HG03066 (cell line): ENCODE results near the gene COG5.

Source experiments
- ATAC-seq: cut with Tn5 transposase; IDR thresholded peaks from one replicate; pipeline ENCODE4 v1.9.1; 2021; ENCODE audit warnings: low read depth; ENCODE audit not compliant: unreplicated experiment

The COG5 gene

GRCh38 chr7:107203607-107204006 is 360.1 kb downstream of the COG5 start:
- no peak for ATAC-seq

DNA sequence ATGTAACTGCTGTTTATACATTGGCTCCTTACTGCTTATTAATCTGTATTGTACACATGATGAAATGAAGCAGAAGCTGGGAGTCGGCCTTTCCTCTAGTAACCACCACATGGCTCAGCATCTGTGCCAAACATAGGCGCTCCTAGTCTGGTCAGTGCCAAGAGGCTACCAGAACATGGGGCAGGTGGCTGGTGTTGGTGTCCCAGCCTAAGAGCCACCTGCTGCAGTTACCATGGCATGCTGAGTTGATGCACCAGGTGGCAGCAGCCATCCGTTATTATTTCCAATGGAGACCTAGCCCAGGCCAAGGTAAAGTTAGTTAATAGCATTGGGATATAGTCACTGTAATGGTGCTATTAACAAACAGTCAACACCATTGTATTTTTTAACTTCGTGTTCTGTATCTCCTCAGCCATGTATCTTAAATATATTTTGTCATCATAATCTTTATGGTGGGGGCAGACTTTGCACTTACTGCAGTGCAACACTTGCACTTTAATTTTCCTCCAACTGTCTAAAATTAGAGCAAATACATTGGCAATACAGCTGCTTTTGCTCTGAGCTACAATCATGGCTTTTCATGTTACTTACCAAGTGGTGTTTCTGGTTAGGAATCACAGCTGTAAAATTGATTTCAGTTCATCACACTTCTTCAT is 361.8 kb downstream of the COG5 start:
- ATAC-seq, result no peak

GRCh38 chr7:107196834-107197610 is 366.7 kb downstream of the COG5 start:
- no peak for ATAC-seq

DNA sequence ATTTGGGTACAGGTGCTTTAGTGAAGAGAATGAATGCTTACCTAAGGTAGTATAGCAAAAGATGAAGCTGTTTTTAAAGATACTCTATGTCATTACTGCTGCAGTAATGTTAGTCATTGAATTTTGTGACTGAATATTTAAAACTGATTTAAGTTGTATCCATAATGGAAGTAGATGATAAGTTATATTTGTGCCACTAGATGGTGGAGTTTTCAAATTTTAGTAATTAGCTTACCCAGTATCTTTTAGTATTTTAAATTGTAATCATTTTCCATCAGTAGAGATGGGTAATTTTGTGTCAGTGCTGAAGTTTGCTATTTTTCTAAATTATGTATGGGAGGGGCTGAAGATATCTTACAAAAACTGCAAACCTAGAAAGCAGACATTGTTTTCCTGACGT is 369.7 kb downstream of the COG5 start:
- no peak for ATAC-seq

GRCh38 chr7:107190090-107190489 is 373.6 kb downstream of the COG5 start:
- no peak for ATAC-seq

GRCh38 chr7:107187774-107188173 is 375.9 kb downstream of the COG5 start:
- ATAC-seq, result no peak

- ATAC-seq, result no peak
Observed at GRCh38 chr7:107186240-107186639, 377.5 kb downstream of the COG5 start.

- ATAC-seq, result no peak
Observed at GRCh38 chr7:107185716-107186115, 378.0 kb downstream of the COG5 start.

- no peak for ATAC-seq
Observed at GRCh38 chr7:107181172-107181571, 382.5 kb downstream of the COG5 start.

GRCh38 chr7:107180378-107180777 is 383.3 kb downstream of the COG5 start:
- no peak for ATAC-seq

GRCh38 chr7:107179326-107180164 is 384.2 kb downstream of the COG5 start:
- no peak for ATAC-seq

DNA sequence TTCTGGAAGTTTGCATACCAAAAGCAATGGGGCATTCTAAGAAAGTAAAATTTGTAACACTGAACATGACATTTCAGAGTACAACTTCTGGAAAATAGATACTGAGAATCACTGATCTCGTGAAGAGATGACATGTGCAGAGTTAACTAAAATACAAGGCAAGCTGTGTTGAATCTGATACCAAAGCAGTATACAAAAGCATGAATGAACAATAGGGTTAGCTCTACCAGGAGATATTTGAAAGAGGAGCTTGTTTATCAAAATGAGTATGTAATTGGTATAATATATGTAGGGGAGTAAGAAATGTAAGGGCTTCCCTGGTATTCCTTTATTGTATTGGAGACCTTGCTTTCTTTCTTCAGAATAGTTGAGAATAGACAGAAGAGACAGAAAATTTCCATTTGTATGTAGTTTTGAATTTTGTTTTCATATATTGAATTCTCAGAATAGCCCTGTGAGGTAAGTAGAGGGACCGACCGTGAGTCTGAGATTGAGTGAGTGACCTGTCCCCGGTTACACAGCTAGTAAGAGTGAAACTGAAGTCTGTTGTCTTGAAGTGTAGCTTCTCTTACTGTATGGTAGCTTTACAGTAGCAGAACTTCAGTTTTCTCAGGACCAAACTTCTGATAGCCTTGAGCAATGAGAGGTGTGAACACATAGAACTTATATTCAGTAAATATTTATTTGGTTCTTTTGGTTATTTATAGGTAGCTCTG is 389.9 kb downstream of the COG5 start:
- peak; percentile 47 for ATAC-seq

DNA sequence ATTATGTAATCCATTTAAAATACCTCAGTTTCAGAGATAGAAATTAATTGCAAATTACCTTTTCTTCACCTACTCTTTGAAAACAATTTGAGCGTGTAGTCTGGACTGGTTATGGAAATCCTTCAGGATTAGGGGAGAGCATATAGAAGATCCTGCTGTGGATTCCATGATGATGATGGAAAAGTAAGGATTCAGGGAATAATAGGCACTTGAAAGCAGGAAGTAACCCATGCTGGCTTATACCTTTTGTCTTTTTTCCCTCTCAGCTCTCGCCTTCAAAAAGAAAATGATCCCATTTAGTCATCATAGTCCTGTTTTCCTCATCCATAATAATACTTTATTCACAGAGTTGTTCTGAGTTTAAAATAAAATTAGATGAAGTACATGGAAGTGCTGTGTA is 390.5 kb downstream of the COG5 start:
- no peak for ATAC-seq

DNA sequence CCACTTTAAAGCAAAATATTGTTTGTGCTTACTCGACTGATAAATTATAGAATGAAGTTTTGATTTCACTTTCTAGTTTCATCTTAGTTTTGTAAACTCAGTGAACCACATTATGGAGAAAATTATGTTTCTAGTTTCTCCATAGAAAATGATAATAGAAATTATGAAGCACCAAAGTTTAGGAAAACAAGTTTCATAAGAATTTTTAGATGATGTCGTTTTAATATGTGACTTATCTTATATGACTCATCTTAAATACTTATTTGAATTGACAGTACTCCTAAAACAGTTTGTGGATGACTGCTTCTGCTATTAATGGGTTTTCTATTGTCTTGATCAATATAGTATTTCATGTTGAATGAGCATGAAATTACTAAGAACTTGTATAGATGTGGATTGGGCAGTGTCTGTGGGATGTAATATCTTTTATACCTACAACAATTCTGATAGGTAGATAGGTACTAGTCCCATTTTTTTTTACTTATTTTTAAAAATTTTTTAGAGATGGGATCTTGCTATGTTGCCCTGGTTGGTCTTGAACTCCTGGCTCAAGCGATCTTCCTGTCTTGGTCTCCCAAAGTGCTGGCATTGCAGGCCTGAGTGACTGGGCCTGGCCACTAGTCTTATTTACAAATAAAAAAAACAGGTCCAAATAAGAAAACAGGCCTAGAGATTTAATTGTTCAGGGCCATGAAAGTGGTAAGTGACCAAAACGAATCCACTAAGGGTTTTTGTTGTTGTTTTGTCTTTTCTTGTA is 391.3 kb downstream of the COG5 start:
- ATAC-seq, result no peak

GRCh38 chr7:107171496-107171895 is 392.2 kb downstream of the COG5 start:
- ATAC-seq, result no peak

- ATAC-seq, result no peak
Observed at GRCh38 chr7:107170051-107170915, 393.4 kb downstream of the COG5 start.

DNA sequence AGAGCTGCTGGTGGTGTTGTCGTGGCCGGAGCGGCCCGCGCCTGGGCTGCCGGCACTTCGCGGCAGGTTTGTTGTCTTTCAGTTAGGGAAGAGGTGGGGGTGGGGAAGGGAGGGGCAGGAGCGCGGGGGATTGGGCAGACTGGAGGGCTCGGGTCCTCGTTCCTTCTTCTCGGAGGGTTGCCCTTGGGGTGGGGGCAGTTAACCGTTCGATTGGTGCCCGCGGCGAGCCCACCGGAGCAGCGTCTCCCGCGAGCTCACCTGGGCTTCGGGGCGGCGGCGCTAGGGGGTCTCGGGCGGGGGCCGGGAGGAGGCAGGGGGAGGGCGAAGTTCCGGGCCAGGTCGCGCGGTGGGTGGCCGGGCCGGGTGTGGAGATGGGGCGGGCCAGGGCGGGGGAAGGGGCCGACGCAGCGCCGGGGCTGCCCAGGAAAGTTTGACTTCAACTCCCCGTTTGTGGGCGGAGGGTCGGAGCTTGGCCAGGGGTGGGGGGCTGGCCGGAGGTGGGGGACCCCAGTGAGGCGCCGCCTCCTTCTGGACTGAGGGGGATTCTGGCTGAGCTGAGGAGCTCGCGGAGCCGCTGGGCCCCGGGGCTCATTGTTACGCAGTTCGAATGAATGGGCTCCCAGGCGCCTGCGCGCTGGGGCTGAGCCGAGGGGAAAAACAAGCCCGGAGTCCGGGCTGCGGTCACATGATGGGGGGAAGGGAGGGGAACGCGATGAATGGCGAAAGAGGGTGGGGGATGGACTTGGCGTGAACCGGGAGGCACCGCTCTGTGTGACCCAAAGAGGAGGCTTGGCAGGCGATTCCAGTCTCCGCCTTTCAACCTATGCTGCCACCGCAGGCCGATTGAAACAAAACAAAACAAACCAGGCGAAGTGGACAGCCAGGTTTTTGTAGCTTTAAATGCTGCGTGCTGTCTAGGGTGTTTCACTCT is 394.3 kb downstream of the COG5 start:
- peak; percentile 22 for ATAC-seq
